Vagina (tissue), 2 donors: Measurements from ENCODE around the gene KLHL25. TPM values are rescaled to one million over a fixed set of nuclear protein-coding genes. Genes with fewer than 3 reads are reported as not detected.

ENCODE experiments used
- DNase-seq, 2 donors: peaks; one replicate each; pipeline ENCODE4 v3.0.0-alpha.2; 2017; ENCODE audit errors: extremely low spot score in 2 of 2
- H3K27ac ChIP-seq: fragments of 200-600 bp; sonication (generic); one replicate; pipeline ENCODE4 v1.5.1; 2019
- H3K27me3 ChIP-seq: fragments of 200-600 bp; sonication (generic); one replicate; pipeline ENCODE4 v1.5.1; 2019
- H3K36me3 ChIP-seq, 2 donors: fragments of 200-600 bp; sonication (generic); one replicate each; pipeline ENCODE4 v1.5.1; 2017 to 2019
- H3K4me1 ChIP-seq: fragments of 200-600 bp; sonication (generic); one replicate; pipeline ENCODE4 v1.5.1; 2019
- H3K4me3 ChIP-seq, 2 donors: fragments of 200-600 bp; sonication (generic); 1 replicate in 1 of 2; 2 replicates in 1 of 2; pipeline ENCODE4 v1.5.1; 2016 to 2019
- H3K9me3 ChIP-seq: fragments of 200-600 bp; sonication (generic); one replicate; pipeline ENCODE4 v1.5.1; 2019
- CTCF ChIP-seq, 3 experiments: fragments of 450-650 bp in 2 of 3; fragments of 200-600 bp in 1 of 3; sonication (generic) in 1 of 3; IDR thresholded peaks; one replicate each; pipeline ENCODE4 v1.5.1; 2017 to 2019; ENCODE audit warnings: antibody characterized with exemption in 3 of 3, mild to moderate bottlenecking in 2 of 3, moderate library complexity in 2 of 3
- POLR2A ChIP-seq, 2 donors: fragments of 450-650 bp; IDR thresholded peaks; one replicate each; pipeline ENCODE4 v1.6.1; 2017; ENCODE audit warnings: antibody characterized with exemption in 2 of 2, mild to moderate bottlenecking in 2 of 2, moderate library complexity in 2 of 2
- POLR2AphosphoS5 ChIP-seq, 2 donors: sonication (generic); formaldehyde crosslinking; IDR thresholded peaks; one replicate each; pipeline ENCODE4 v1.9.0; 2017; ENCODE audit warnings: antibody characterized with exemption in 2 of 2, mild to moderate bottlenecking in 2 of 2, low read depth in 1 of 2; ENCODE audit not compliant: insufficient read depth in 1 of 2
- intact Hi-C: fragments of 100-400 bp; cut with DNase I; formaldehyde crosslinking; loops from one replicate; pipeline ENCODE4 v1.15.1; 2023
- total RNA-seq: library from RNA; depleted of rRNA; stranded (reverse); fragments of >200 nt; gene quantifications from one replicate; pipeline ENCODE4 v1.2.3, GENCODE V29; 2016

KLHL25 gene
- total RNA-seq, 1 donor from 2014 or later, result 9.6 TPM

GRCh38 chr15:85781099-85781498 lies 13.6 kb downstream of the KLHL25 start:
- Histone ChIP-seq H3K27ac (no peak overlapping the region), H3K9me3 (no peaks in the 10 kb centered on the region), H3K36me3 (no peaks in the 10 kb centered on the region), H3K27me3 (no peaks in the 10 kb centered on the region), H3K4me1 (peaks cover 21% of the 10 kb centered on the region), H3K4me3 (no peak overlapping the region)
- intact Hi-C loops, result no loop called here
- TF ChIP-seq CTCF (IDR thresholded peaks at IDR 0.05), result no peak
- no peak for TF ChIP-seq POLR2AphosphoS5 (IDR thresholded peaks at IDR 0.05; ENCODE audit: insufficient read depth in 1 of 2, low read depth in 1 of 2)
- TF ChIP-seq POLR2A (IDR thresholded peaks at IDR 0.05), result no peak
- DNase-seq, result no peak

- Histone ChIP-seq H3K4me3 (no peak overlapping the region), H3K27ac (no peak overlapping the region), H3K27me3 (no peaks in the 10 kb centered on the region), H3K4me1 (peaks cover 19% of the 10 kb centered on the region), H3K36me3 (no peaks in the 10 kb centered on the region), H3K9me3 (no peaks in the 10 kb centered on the region)
- intact Hi-C loops, result no loop called here
- DNase-seq, result no peak
- no peak for TF ChIP-seq POLR2AphosphoS5 (IDR thresholded peaks at IDR 0.05; ENCODE audit: insufficient read depth in 1 of 2, low read depth in 1 of 2)
- TF ChIP-seq POLR2A (IDR thresholded peaks at IDR 0.05), result no peak
- TF ChIP-seq CTCF (IDR thresholded peaks at IDR 0.05), result no peak
These were observed 14.3 kb downstream of the KLHL25 start for GRCh38 chr15:85780225-85780985.

GRCh38 chr15:85779249-85779648 lies 15.5 kb downstream of the KLHL25 start:
- Histone ChIP-seq H3K9me3 (no peaks in the 10 kb centered on the region), H3K27me3 (no peaks in the 10 kb centered on the region), H3K4me1 (peaks cover 14% of the 10 kb centered on the region), H3K36me3 (no peaks in the 10 kb centered on the region), H3K27ac (no peak overlapping the region), H3K4me3 (no peak overlapping the region)
- TF ChIP-seq CTCF (IDR thresholded peaks at IDR 0.05) (no peak), POLR2A (IDR thresholded peaks at IDR 0.05) (no peak), POLR2AphosphoS5 (IDR thresholded peaks at IDR 0.05; ENCODE audit: insufficient read depth in 1 of 2, low read depth in 1 of 2) (no peak)
- no peak for DNase-seq
- intact Hi-C loops, result no loop called here

GRCh38 chr15:85778107-85778776 lies 16.5 kb downstream of the KLHL25 start:
- no peak overlapping the region for H3K27ac ChIP-seq
- DNase-seq, result no peak

More at GRCh38 chr15:85778107-85778776, 16.5 kb downstream of the KLHL25 start:
- Histone ChIP-seq H3K4me3 (no peak overlapping the region), H3K4me1 (peaks cover 14% of the 10 kb centered on the region), H3K9me3 (no peaks in the 10 kb centered on the region), H3K27me3 (no peaks in the 10 kb centered on the region), H3K36me3 (no peaks in the 10 kb centered on the region)
- TF ChIP-seq CTCF (IDR thresholded peaks at IDR 0.05) (no peak), POLR2AphosphoS5 (IDR thresholded peaks at IDR 0.05; ENCODE audit: insufficient read depth in 1 of 2, low read depth in 1 of 2) (no peak), POLR2A (IDR thresholded peaks at IDR 0.05) (no peak)
- intact Hi-C loops, result no loop called here
